GM19025 (cell line): ENCODE measurements around the gene LNPEP.
A peak's percentile ranks its signal among the peaks of the same experiment; 100 is the strongest.

ENCODE experiments used
- ATAC-seq: cut with Tn5 transposase; IDR thresholded peaks from one replicate; pipeline ENCODE4 v1.9.1; 2021; ENCODE audit warnings: mild to moderate bottlenecking, low read depth, moderate library complexity; ENCODE audit not compliant: unreplicated experiment

LNPEP gene

DNA sequence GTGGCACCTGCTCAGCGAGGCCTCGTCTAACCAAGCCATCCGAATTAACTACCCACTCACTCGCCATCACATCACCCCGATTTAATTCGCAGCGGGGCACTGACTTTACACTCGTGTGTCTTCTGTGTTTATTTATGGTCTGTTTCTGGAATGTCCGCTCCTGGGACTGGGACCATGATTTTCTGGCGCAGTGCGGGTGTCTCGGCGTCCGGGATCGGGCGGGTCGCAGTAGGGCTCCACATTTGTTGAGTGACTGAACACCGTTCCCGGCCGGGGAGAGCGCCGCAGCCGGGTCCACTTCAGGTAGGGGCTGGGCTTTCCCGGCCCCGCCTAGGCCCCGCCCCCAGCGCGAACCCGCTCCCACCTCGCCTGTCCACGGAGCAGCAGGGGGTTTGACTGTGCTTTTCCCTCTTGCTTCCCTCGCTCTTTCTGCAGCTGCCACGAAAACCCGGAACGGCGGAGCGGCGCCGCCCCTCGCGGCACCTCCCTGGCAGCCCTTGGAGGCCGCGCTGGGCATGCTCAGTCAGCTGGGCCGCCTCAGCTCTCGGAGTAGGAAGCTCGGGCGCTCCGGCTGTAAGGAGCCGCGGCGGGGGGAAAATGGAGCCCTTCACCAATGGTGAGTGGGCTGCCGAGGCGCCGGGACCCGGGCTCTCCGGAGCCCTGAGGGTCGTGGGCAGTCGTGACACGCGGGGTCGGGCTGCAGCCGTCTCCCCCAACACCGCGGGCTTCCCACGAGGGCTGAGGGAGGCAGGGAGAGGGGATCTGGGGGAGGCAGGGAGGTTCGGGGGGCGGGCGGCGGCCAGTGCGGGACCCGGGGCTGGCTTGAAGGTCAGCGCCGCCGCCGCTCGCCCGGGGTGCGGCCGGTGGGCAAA lies at the start of gene LNPEP:
Gene LNPEP, plus strand, starts transcription at position 522 of the 872 bp plus-strand sequence. Its CDS starts 76 bp downstream, at position 598.
- ATAC-seq, result peak; percentile 45

DNA sequence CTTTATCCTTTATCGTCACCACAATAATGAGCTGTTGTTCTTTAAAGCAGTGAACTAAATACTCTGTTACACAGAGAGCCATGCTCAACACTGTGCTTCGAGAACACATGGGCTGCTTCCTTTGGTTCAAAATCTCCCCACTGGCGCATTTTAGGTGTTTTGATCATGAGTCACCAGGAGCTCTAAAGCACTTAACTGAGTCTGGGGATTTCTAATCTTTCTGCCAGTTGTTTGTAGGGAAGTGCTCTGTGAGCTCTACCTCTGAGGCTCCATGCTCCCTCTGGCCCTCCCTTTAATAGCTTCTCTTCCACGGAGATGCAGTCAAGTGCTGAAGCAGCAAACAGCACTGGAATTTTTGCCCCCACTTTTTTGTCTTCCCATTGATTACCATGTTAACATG lies 42.5 kb upstream of the LNPEP start:
- no peak for ATAC-seq

DNA sequence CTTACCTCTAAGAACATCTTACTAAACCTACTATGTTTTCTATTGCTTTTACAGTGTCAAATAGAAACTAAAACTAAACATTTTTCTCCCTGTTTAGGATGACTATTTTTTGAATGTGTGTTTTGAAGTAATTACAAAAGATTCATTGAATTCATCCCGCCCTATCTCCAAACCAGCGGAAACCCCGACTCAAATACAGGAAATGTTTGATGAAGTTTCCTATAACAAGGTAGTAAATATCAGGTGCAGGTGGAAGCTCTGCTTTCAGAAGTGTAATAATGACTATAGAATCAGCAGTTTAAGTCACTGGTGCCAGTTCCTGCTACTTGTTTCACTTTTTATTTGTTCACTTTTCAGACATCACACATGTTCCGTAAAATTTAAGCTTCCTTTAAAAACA lies 39.6 kb upstream of the LNPEP start:
- ATAC-seq, result peak; percentile 81

DNA sequence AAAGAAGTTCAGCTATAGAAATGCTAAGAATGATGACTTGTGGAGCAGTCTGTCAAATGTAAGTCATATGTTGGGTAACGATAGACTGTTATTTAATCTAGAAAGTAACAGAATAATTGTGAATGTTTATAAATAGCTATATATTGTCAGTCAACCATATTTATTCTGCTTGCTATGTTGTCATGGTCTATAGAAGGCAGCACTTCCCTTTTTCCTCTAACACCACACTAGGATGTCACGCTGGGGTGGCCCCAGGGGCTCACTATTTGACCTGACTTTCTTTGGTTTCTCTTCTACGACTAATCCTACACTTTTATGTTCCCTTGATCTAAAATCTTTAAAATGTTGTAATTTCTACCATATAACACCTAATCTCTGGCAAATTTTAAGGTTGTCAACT lies 39.1 kb upstream of the LNPEP start:
- peak; percentile 80 for ATAC-seq

DNA sequence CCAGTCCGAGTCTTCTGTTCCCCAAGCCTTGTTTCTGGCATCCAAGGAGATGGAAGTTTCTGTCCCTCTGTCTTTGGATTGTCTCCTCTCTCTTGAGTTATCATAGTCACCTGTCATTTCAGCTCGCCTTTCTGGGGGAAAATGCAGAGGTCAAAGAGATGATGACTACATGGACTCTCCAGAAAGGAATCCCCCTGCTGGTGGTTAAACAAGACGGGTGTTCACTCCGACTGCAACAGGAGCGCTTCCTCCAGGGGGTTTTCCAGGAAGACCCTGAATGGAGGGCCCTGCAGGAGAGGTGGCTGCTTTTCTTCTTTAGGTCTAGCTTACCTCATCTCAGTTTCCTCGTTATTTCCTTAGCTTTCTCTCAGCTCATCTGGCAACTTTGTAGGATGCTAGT lies 34.5 kb upstream of the LNPEP start:
- no peak for ATAC-seq

DNA sequence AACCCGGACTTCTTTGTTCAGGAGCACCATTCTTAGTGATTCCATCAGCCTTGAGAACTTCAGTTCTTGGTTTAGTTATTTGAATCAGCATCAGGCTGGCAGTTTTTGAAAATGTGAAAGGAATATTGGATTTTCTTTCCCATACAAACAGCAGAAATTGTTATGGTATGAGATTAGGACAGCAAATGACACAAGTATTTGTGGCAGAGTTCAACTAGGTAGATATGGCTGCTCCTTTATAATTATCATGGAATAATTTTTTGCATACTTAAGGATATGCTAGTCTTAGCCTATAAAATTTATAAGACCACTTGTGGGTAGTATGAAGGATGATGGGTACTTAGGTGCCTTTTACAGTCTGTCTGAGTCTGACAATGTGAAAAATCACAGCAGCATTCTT lies 34.0 kb upstream of the LNPEP start:
- ATAC-seq, result no peak

DNA sequence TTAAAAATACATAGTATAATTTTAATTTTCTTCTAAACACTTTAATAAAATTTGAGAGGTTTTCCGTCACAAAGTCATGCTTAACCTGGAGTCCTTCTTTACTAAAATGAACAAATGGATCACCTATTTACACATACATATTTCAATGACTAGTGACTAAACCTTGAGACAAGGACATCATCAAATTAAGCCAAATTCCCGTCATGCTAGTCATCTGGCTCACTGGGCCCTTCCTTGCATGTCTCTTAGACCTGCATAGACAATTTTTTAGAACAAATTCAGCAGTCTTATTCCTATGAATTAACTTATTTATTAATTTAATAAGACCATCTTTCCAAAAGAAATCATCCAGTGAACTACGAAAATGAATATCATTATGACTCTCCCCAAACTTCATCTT lies 33.0 kb upstream of the LNPEP start:
- no peak for ATAC-seq

DNA sequence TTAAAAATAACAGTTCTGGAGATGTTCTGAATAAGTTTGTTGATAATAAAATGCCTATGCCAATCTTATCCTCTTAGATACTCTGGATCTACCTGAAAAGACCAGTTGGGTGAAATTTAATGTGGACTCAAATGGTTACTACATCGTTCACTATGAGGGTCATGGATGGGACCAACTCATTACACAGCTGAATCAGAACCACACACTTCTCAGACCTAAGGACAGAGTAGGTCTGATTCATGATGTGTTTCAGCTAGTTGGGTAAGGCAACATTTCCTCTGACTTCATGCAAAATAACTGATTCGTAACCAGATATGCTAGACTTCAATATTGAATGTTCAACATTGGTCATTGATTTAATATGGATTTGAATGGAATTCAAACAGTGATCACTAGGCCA lies 32.6 kb upstream of the LNPEP start:
- ATAC-seq, result no peak

DNA sequence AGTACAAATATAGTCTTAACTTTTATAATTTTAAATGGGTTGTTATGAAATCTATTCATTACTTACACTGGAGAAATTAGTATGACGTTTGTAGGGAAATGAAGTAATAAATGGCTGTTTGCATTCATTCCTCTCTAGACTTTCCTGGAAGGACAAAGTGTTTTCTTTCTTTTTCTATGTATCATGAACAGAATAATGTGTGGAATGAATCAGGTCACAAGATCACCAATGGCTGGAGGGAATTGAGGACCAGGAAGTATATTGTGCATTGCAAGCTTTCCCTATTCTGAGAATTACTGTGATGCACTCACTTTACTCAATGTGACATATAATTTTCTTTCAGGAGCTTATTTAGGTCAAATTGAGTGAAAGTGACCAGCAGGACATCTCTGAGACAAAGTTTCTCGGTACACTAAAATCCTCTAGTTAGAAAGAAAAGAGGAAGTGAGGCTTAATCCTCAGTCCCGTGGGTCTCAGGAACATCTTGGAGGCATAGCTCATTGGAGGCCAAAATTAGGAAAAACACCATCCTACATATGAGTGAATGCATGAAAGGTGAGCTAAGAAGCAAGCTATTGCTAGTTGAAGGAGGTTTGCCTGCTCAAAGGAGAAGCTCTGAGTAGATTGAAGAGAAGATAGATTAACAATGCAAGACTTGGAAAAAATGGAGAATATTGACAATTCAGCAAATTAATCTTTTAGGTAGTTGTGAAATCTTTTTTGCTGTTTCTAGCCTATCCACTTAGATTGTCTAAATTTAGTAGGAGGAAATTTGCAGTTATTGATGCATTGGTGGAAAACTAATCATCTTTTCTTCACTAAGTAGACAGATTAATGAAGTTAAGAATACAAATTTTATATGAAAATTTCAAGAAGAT lies 31.6 kb upstream of the LNPEP start:
- no peak for ATAC-seq

DNA sequence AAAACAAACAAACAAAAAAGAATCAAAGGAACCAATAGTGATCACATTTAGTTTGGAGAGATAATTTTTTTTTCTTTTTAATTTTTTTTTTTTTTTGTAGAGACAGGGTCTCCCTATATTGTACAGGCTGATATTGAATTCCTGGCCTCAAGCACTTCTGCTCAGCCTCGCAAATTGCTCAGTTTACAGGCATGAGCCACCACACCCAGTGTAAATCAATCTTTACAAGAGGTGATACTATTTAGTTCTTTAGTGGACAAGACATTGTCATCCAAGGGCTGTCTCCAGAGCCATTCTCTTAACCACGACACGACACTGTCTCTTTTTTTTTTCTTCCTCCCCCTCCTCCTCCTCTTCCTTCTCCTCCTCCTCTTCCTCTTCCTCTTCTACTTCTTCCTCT lies 30.0 kb upstream of the LNPEP start:
- ATAC-seq, result no peak

DNA sequence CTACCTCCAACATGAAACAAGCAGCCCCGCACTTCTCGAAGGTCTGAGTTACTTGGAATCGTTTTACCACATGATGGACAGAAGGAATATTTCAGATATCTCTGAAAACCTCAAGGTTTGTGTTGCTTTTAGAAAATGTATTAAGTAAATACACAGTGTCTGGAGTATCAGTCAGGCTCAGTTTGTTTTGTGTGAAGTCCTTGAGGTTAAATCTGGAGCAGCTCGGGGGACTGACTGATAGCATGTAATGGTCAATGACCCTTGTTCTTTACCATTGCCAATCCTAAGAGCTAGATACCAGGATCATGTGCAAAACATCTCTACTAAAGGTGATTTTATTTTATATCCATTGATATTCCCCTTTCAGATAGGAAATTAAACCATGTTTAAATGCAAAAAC lies 26.9 kb upstream of the LNPEP start:
- no peak for ATAC-seq

DNA sequence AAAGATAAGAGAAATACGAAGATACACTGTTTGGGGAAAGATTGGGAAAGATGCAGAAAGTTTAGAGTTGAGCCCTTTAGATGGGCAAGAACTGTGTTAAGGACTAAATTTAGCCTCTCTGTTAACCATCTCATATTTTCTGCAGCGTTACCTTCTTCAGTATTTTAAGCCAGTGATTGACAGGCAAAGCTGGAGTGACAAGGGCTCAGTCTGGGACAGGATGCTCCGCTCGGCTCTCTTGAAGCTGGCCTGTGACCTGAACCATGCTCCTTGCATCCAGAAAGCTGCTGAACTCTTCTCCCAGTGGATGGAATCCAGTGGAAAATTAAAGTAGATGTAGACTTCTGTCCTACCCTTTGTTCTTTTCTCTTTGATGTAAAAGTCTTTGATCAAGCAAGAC lies 26.4 kb upstream of the LNPEP start:
- no peak for ATAC-seq

DNA sequence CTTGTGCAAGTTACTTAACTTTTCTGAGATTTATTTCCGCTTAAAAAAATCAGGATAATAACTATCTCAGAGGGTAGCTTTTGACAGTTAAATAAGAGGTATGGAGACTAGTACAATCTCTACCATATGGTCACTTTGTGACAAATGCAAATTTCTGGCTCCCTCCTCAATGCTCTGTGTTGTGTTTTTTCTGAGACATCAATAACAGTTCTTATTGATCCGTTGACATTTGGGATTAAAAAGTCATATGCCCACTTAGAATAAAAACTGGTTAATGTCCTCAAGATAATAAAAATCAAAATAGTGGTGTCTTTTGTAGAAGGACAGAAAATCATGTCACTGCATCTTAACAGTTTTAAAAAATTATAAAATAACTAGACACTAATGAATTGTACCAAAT lies 24.7 kb upstream of the LNPEP start:
- ATAC-seq, result no peak

DNA sequence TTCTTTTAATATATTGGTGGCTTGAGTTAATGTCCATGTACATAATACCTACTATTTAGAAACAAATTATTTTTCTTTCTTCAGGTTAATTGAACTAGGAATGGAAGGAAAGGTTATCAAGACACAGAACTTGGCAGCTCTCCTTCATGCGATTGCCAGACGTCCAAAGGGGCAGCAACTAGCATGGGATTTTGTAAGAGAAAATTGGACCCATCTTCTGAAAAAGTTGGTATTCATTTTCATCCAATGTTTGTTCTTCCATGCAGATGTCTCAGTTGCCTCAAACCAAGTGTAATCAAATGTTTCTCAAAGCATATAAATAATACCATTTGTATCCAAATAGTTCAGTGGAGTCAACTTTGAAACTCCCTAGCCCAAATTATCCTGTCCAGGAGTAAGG lies 22.6 kb upstream of the LNPEP start:
- no peak for ATAC-seq

DNA sequence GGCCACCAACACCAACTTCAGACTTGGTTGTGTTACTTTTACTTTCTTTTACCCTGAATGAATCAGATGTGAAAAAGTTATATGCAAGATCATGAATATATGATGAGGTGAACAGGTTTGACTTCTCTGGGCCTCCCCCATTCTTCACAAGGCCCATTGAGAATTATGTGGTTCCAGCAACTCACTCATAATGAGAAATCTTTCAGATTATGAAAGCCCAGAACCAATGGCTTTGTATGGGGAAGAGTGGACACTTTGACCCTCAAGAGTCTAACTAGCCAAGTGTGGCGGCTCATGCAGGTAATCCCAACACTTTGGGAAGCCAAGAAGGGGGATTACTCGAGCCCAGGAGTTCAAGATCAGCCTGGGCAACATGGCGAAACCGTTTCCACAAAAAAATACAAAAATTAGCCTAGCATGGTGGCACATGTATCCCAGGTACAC lies 16.1 kb upstream of the LNPEP start:
- ATAC-seq, result peak; percentile 71

DNA sequence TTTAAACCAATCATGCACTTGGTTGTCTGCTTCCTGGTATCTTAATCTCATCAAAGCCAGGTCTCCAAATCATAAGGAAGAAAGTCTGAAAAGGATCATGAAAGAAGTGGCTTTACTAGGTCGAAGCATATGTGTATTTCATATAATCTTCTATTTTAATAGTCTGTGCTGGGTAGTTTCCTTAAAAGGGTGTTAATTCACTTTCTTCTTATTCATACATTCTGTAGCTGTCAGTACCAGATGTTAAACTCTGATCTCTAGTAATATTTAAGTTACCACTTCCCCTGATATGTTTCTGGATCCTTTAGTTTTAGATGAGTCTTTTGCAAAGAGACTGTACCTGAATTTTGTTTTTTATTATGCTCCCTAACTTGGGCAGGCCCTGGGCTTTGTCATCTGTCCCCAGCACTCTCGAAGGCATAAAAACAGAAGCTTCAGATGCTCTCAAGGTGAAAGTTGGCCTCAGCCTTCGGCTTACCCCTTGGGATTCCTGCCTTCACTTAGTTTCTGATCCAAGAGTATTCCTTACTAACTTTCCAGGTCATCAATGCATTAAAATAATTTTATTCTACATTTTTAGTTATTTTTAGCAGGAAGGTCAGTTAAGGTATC lies 15.0 kb upstream of the LNPEP start:
- ATAC-seq, result no peak

DNA sequence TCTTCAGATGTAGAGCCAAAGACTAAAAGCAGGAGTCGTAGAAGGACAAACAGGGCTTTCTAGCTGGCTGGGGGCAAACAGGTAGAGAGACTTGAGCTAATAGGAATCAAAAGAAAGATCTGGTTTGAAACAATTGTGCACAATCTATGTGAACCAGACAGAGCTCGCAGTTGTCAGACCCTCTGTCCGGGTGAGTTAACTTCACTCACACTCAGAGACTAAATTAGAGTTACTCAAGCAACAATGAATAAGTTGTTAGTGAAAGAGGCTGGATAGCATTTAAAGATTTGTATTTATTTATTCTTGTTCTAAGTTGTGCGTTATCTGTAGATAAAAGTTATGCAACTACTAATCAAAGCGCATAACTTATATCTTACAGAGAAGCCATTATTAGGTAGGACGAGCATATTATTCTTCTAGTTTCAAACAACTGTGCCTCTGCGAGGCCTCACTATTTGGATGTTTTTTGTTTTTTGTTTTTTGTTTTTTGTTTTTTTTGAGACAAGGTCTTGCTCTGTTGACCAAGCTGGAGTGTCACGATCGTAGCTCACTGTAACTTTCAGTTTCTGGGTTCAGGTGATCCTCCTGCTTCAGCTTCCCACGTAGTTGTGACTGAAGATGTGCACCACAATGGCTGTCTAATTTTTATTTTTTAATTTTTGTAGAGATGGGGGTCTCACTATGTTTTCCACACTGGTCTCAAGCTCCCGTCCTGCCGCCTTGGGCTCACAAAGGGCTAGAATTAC lies 13.2 kb upstream of the LNPEP start:
- no peak for ATAC-seq

DNA sequence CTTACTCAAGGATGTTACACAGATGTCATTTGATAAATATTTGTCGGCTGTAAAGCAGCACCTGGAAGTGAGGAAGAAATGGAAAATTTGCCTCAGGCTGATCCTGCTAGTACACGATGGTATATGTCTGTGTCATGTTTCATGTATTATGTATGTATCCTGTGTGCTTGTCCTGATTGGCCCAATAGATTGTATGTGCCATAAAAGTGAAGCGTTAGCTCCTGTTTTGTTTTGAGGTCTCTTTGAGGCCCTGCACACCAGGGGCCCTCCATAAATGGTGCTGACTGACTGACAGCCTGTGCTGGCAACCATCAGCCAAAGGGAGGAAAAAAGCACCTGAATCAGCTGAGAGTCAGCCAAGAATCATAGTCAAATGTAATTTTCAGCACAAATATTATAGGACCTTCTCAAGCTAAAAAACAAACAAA lies 11.8 kb upstream of the LNPEP start:
- no peak for ATAC-seq

DNA sequence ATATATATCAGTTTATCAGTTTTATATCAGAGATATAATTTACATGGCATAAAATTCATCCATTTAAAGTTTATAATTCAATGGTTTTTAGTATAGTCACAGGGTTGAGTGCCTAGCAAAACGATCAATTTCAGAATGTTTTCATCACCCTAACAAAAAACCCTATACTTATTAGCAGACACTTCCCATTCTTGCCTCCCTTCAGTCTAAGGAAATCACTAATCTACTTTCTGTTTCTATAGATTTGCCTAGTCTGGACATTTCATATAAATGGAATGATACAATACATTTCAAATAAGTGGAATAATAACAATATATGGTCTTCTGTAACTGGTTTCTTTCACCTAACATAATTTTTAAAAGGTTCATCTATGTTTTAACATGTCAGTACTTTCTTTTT lies 9.6 kb upstream of the LNPEP start:
- ATAC-seq, result no peak

DNA sequence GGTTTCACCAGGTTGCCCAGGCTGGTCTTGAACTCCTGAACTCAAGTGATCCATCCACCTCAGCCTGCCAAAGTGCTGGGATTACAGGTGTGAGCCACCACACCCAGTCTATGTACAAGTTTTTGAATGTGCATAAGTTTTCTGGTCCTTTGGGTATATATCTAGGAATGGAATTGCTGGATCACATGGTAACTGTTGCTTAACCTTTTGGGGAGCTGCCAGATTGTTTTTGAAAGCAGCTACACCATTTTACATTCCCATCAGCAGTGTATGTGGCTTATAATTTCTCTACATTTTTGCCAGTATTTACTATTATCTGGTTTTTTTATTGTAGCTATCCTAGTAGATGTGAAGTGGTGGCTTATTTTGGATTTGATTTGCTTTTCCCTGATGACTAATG lies 8.9 kb upstream of the LNPEP start:
- ATAC-seq, result no peak
